ENCODE measurements around the gene ZFHX3. TPM values are rescaled to one million over a fixed set of nuclear protein-coding genes. Genes with fewer than 3 reads are reported as not detected.

The ZFHX3 gene
- total RNA-seq, 1 donor from 2014 or later, result 68.1 TPM

DNA sequence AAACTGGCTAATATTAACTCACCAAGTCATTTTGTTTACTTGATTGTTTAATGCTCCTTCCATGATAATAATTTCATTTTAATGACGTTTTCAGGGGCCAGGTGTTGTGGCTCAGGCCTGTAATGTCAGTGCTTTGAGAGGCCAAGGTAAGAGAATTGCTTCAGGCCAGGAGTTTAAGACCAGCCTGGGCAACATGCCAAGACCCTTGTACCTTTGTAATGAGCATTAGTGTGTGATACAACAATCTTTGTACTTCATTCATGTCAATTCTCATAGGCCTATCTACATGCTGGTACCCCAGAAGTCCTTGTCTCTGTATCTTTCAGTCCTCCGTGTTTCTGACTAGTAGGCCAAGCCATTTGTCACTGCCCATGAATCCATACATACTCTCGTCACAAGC lies 296.9 kb downstream of the ZFHX3 start:
- Mint-ChIP-seq H3K27ac (peak overlapping the region; percentile 64), H3K4me1 (peaks cover 16% of the 10 kb centered on the region), H3K36me3 (peaks cover 4% of the 10 kb centered on the region), H3K9me3 (peaks cover 10% of the 10 kb centered on the region), H3K27me3 (ENCODE audit: low read depth) (no peaks in the 10 kb centered on the region), H3K4me3 (no peak overlapping the region)
- DNase-seq (ENCODE audit: low spot score in 2 of 2, unreplicated experiment in 2 of 2), result no peak
- TF ChIP-seq, protein P1, sequence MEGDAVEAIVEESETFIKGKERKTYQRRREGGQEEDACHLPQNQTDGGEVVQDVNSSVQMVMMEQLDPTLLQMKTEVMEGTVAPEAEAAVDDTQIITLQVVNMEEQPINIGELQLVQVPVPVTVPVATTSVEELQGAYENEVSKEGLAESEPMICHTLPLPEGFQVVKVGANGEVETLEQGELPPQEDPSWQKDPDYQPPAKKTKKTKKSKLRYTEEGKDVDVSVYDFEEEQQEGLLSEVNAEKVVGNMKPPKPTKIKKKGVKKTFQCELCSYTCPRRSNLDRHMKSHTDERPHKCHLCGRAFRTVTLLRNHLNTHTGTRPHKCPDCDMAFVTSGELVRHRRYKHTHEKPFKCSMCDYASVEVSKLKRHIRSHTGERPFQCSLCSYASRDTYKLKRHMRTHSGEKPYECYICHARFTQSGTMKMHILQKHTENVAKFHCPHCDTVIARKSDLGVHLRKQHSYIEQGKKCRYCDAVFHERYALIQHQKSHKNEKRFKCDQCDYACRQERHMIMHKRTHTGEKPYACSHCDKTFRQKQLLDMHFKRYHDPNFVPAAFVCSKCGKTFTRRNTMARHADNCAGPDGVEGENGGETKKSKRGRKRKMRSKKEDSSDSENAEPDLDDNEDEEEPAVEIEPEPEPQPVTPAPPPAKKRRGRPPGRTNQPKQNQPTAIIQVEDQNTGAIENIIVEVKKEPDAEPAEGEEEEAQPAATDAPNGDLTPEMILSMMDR (IDR thresholded peaks at IDR 0.05; ENCODE audit: unreplicated experiment), result no peak

DNA sequence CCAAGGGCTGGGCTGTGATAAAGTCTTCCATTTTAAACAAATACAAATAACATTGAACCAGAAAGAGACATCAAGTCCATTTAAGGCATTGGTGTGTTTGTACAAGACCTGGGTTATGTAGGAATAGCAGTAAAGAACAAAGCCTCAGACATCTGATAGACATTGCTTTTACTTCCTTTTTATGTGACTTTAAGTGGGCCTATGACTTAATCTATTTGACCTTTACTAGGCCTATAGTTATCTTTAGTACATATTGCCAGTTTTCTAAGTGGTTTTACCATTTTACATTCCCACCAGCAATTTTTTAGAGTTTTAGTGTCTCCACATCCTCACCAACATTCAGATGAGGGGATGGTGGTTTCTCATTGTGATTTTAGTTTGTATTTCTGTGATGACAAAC lies 298.8 kb downstream of the ZFHX3 start:
- Mint-ChIP-seq H3K27me3 (ENCODE audit: low read depth) (no peaks in the 10 kb centered on the region), H3K4me3 (no peak overlapping the region), H3K27ac (peak overlapping the region; percentile 35), H3K4me1 (peaks cover 23% of the 10 kb centered on the region), H3K9me3 (no peaks in the 10 kb centered on the region), H3K36me3 (no peaks in the 10 kb centered on the region)
- DNase-seq (ENCODE audit: low spot score in 2 of 2, unreplicated experiment in 2 of 2), result no peak
- TF ChIP-seq, protein P1 (IDR thresholded peaks at IDR 0.05; ENCODE audit: unreplicated experiment), result no peak

DNA sequence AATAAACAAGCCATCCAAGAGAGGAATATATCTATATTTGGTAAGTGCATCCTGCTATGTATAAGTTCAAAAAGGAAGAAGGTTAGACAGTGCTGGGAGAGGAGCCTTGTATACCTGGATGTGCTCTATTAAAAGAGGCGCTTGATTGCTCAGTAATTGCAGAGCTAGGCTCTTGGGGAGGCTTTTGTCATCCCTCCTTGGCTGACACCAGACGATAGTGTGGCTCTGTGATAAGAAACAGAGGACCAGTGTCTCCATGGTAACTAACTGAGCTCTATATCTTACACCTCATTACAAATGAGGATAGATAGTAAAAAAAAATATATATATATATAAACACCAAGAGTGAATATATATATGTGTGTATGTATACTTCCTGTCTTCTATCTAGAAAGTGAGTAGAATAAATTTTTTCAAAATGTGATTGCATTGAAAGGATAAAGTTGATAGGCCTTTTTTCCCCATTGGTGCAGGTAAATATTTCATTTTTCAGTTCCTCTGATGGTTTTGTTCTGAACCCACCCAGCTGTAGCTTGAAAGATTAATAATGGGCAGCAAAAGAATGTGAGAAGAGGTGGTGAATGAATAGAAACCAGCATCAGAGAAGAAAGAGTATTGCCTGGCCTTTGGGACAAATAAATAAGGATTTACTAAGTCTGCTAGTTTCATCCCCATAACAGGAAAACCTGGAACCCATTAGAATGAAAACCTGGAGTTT lies 303.7 kb downstream of the ZFHX3 start:
- H3K9me3 Mint-ChIP-seq, result no peaks in the 10 kb centered on the region
- no peaks in the 10 kb centered on the region for H3K27me3 Mint-ChIP-seq (ENCODE audit: low read depth)
- no peaks in the 10 kb centered on the region for H3K36me3 Mint-ChIP-seq
- TF ChIP-seq, protein P1 (IDR thresholded peaks at IDR 0.05; ENCODE audit: unreplicated experiment), result no peak
- peak overlapping the region; percentile 74 for H3K27ac Mint-ChIP-seq
- no peak for DNase-seq (ENCODE audit: low spot score in 2 of 2, unreplicated experiment in 2 of 2)
- H3K4me1 Mint-ChIP-seq, result peaks cover 40% of the 10 kb centered on the region
- no peak overlapping the region for H3K4me3 Mint-ChIP-seq

DNA sequence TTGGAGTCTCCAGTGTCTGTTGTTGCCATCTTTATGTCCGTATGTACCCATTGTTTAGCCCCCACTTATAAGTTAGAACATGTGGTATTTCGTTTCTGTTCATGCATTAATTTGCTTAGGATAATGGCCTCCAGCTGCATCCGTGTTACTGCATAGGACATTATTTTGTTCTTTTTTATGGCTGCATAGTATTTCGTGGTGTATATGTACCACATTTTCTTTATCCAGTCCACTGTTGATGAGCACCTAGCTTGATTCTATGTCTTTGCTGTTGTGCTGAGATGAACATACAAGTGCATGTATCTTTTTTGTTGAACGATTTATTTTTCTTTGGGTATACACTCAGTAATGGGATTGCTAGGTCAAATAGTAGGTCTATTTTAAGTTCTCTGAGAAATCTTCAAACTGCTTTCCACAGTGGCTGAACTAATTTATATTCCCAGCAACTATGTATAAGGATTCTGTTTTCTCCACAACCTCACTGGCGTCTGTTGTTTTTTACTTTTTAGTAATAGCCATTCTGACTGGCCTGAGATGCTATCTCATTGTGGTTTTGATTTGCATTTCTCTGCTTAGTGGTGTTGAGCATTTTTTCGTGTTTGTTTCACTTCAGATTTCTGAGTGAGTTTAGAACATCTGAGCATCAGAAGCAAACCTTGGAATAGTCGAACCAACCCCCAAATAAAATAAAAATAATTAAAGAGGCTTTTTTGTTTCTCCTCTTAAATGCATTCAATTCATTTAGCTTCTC lies 304.7 kb downstream of the ZFHX3 start:
- Mint-ChIP-seq H3K4me3 (no peak overlapping the region), H3K27ac (no peak overlapping the region), H3K27me3 (ENCODE audit: low read depth) (no peaks in the 10 kb centered on the region), H3K36me3 (no peaks in the 10 kb centered on the region), H3K9me3 (no peaks in the 10 kb centered on the region), H3K4me1 (peaks cover 48% of the 10 kb centered on the region)
- no peak for DNase-seq (ENCODE audit: low spot score in 2 of 2, unreplicated experiment in 2 of 2)
- TF ChIP-seq, protein P1 (IDR thresholded peaks at IDR 0.05; ENCODE audit: unreplicated experiment), result no peak

DNA sequence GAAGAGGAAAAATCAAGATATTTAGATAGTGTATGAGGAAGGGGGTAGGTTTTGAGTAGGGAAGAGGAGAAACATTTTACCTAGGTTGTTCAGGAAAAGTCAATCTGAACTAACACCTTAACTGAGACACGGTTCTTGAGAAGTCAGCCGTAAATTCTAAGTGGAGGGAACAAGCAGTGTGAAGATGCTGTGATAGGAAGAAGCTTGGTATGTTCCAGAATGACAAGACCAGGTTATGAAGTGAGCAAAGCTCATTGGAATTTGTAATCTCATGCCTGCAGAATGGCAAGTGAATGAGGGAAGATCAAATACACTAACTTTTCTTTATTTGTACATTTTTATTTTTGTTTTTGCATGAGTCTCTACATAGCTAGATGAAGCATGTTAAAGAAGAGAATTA lies 307.6 kb downstream of the ZFHX3 start:
- Mint-ChIP-seq H3K9me3 (peaks cover under 1% of the 10 kb centered on the region), H3K4me1 (peaks cover 52% of the 10 kb centered on the region), H3K27me3 (ENCODE audit: low read depth) (no peaks in the 10 kb centered on the region), H3K36me3 (peaks cover 2% of the 10 kb centered on the region), H3K4me3 (no peak overlapping the region), H3K27ac (peak overlapping the region; percentile 89)
- no peak for DNase-seq (ENCODE audit: low spot score in 2 of 2, unreplicated experiment in 2 of 2)
- TF ChIP-seq, protein P1 (IDR thresholded peaks at IDR 0.05; ENCODE audit: unreplicated experiment), result no peak

Measured in mesothelial cell of epicardium (in vitro differentiated cells).